Adrenal gland (tissue), 19 donors: ENCODE measurements around the gene FAM237B. TPM values are rescaled to one million over a fixed set of nuclear protein-coding genes. Genes with fewer than 3 reads are reported as not detected.
"Not testable (repeated sequence)": the region's sequence is repeated elsewhere in the genome, so short reads cannot be mapped to it uniquely, and the experiment has no call there.

ENCODE experiments used
- DNase-seq, 7 donors: peaks; one replicate each; pipeline ENCODE4 v3.0.0-alpha.2; 2019 to 2020
- H3K27ac ChIP-seq, 5 donors: fragments of 200-600 bp; sonication (generic) in 4 of 5; 1 replicate in 3 of 5; 2 replicates in 2 of 5; pipeline versions ENCODE4 v1.5.1 to v1.8.0; 2016 to 2020; ENCODE audit warnings: mild to moderate bottlenecking in 1 of 5
- H3K27me3 ChIP-seq: fragments of 200-600 bp; 2 replicates; pipeline ENCODE4 v1.8.0; 2021
- H3K36me3 ChIP-seq, 2 donors: fragments of 200-600 bp; replicated peaks in 1 of 2; 1 replicate in 1 of 2; 2 replicates in 1 of 2; pipeline versions ENCODE4 v1.5.1 to v1.8.0; 2018 to 2022
- H3K4me1 ChIP-seq, 2 donors: fragments of 200-600 bp; replicated peaks in 1 of 2; 1 replicate in 1 of 2; 2 replicates in 1 of 2; pipeline versions ENCODE4 v1.5.1 to v1.8.0; 2018 to 2021
- H3K4me3 ChIP-seq, 4 donors: fragments of 200-600 bp; sonication (generic) in 3 of 4; one replicate each; pipeline ENCODE4 v1.5.1; 2016 to 2018
- H3K9me3 ChIP-seq, 3 donors: fragments of 200-600 bp; sonication (generic) in 1 of 3; replicated peaks in 1 of 3; 1 replicate in 2 of 3; 2 replicates in 1 of 3; pipeline versions ENCODE4 v1.5.1 to v1.8.0; 2016 to 2021
- POLR2A ChIP-seq, 2 donors: fragments of 450-650 bp; IDR thresholded peaks; one replicate each; pipeline ENCODE4 v1.6.1; 2017; ENCODE audit warnings: antibody characterized with exemption in 2 of 2, mild to moderate bottlenecking in 2 of 2, moderate library complexity in 1 of 2
- WGBS, 4 donors: extraction: QIAGEN DNeasy Blood & Tissue Kit in 2 of 4; methylation state at CpG; one replicate each; pipeline versions ENCODE4 v1.1.5 to v1.1.7; 2013 to 2017; 5-methylcytosine and 5-hydroxymethylcytosine counted together
- intact Hi-C, 2 donors: fragments of 100-400 bp; cut with DNase I; formaldehyde crosslinking; loops; one replicate each; pipeline versions ENCODE4 v1.14.1 to v1.15.0; 2022 to 2023
- long read RNA-seq, 10 donors: library from polyadenylated mRNA in 3 of 10; unstranded in 2 of 10; stranded (forward) in 1 of 10; transcript quantifications; one replicate each; pipeline ENCODE4 v2.0.0 and lab custom pipeline, GENCODE V29; 2021 to 2026
- polyA plus RNA-seq, 3 donors: library from polyadenylated mRNA; stranded (reverse); fragments of 200-250 nt in 2 of 3; fragments of 350-450 nt in 1 of 3; fragmentation: Illumina TruSeq in 1 of 3; extraction: RNeasy Lipid Tissue Mini Kit (QIAGEN cat#74804) in 1 of 3; gene quantifications; one replicate each; pipeline ENCODE4 v1.2.3, GENCODE V29; 2013 to 2014
- total RNA-seq, 9 donors: library from RNA; depleted of rRNA in 4 of 9; stranded (reverse); fragments of >200 nt in 4 of 9; fragments of 120-200 nt in 1 of 9; fragmentation: NEBNext Ultra II Directional in 1 of 9; extraction: Animal tissue kit (Norgen Biotek cat#: 25700) in 1 of 9; gene quantifications; one replicate each; pipeline versions ENCODE4 v1.1.0 to v1.2.4, GENCODE V29; 2013 to 2023
- TF ChIP-seq, protein P1 (sequence below), 6 experiments: fragments of 450-650 bp in 4 of 6; fragments of 200-600 bp in 2 of 6; sonication (generic) in 1 of 6; IDR thresholded peaks; 1 replicate in 5 of 6; 2 replicates in 1 of 6; pipeline versions ENCODE4 v1.5.1 to v1.8.0; 2016 to 2021; ENCODE audit warnings: antibody characterized with exemption in 6 of 6, mild to moderate bottlenecking in 2 of 6, moderate library complexity in 1 of 6
- donor health status: healthy with polysubstance abuse.
- donor health status: Bipolar disorder and iron deficiency.
- donor health status: DM: yes; HTN: yes; CAD: no.
- donor health status: DM: no; HTN: no; CAD: no.
- donor health status: DM: no; HTN: no; CAD: no.
- donor health status: DM: yes; HTN: yes; CAD: no.

The FAM237B gene
- not detected for total RNA-seq
- polyA plus RNA-seq, result not detected
- long read RNA-seq, donor 1, result 0 reads
- long read RNA-seq, donor 2, result 0 reads
- long read RNA-seq, donor 3, result 0 reads
- long read RNA-seq, donor 4, result 0 reads
- long read RNA-seq, donor 5, result 0 reads
- long read RNA-seq, donor 6, result 0 reads
- long read RNA-seq, donor 7, result 0 reads
- long read RNA-seq, donor 8, result 0 reads
- long read RNA-seq, donor 9, result 0 reads
- long read RNA-seq, donor 10, result 0 reads

GRCh38 chr7:90320801-90321494, at the start of gene FAM237B:
Gene FAM237B, minus strand, starts transcription at chr7:90321304. Its CDS starts 1,556 bp downstream, at chr7:90319748.
- peak within 1 kb of the TSS in 1 of 4 donors; percentile 22 for H3K4me3 ChIP-seq
- no peaks in the 10 kb centered on the region for H3K36me3 ChIP-seq
- 2 to 8% (median 3%) methylated on average over 17 to 62 of the region's 62 CpGs for WGBS, 4 donors
- no peak within 1 kb of the TSS for H3K27ac ChIP-seq
- no peaks in the 10 kb centered on the region for H3K9me3 ChIP-seq
- H3K4me1 ChIP-seq, result peaks cover 0 to 7% of the 10 kb centered on the region in 2 donors
- peaks cover 43% of the 10 kb centered on the region for H3K27me3 ChIP-seq
- TF ChIP-seq, protein P1, sequence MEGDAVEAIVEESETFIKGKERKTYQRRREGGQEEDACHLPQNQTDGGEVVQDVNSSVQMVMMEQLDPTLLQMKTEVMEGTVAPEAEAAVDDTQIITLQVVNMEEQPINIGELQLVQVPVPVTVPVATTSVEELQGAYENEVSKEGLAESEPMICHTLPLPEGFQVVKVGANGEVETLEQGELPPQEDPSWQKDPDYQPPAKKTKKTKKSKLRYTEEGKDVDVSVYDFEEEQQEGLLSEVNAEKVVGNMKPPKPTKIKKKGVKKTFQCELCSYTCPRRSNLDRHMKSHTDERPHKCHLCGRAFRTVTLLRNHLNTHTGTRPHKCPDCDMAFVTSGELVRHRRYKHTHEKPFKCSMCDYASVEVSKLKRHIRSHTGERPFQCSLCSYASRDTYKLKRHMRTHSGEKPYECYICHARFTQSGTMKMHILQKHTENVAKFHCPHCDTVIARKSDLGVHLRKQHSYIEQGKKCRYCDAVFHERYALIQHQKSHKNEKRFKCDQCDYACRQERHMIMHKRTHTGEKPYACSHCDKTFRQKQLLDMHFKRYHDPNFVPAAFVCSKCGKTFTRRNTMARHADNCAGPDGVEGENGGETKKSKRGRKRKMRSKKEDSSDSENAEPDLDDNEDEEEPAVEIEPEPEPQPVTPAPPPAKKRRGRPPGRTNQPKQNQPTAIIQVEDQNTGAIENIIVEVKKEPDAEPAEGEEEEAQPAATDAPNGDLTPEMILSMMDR (IDR thresholded peaks at IDR 0.05), result no peak
- no peak for TF ChIP-seq POLR2A (IDR thresholded peaks at IDR 0.05)
- no peak for DNase-seq
- intact Hi-C loops, result no loop called here

DNA sequence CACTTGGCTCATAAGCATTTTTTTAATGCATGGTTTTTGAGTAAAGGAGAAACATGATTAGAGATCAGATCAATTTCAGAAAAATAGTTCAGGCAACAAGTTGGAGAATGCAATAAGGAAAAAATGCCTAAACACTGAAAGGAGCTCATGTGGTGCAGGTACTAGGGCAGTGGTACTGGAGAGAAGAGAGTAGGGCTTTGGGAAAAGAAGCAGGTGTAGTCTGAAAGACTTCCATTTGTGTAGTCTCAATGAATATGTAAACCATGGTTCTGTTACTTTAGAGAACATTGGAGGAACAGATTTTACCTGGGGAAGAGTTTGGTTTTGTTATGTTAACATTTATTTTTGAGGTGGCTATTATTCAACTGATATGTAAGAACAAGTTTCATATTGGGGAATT, 30.9 kb upstream of the FAM237B start:
- DNase-seq, result no peak
- Histone ChIP-seq H3K4me3 (no peak overlapping the region), H3K27ac (no peak overlapping the region), H3K9me3 (no peaks in the 10 kb centered on the region), H3K36me3 (peaks cover 0 to 17% of the 10 kb centered on the region in 2 donors), H3K4me1 (peaks cover 4 to 11% of the 10 kb centered on the region in 2 donors), H3K27me3 (no peaks in the 10 kb centered on the region)
- TF ChIP-seq, protein P1 (IDR thresholded peaks at IDR 0.05), result no peak
- no peak for TF ChIP-seq POLR2A (IDR thresholded peaks at IDR 0.05)
- intact Hi-C loops, result no loop called here

DNA sequence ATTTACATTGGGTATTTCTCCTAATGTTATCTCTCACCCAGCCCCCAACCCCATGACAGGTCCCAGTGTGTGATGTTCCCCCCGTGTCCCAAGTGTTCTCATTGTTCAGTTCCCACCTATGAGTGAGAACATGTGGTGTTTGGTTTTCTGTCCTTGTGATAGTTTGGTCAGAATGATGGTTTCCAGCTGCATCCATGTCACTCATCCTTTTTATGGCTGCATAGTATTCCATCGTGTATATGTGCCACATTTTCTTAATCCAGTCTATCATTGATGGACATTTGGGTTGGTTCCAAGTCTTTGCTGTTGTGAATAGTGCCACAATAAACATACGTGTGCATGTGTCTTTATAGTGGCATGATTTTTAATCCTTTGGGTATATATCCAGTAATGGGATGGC, 28.9 kb upstream of the FAM237B start:
- WGBS, 4 donors, result 93 to 98% (median 95%) methylated on average over 3 of the region's 3 CpGs
- H3K27ac ChIP-seq, intact Hi-C loops, H3K4me3 ChIP-seq, H3K36me3 ChIP-seq, H3K27me3 ChIP-seq, DNase-seq, H3K9me3 ChIP-seq: not testable (repeated sequence)
- peaks cover 4 to 17% of the 10 kb centered on the region in 2 donors for H3K4me1 ChIP-seq

- peaks cover 4 to 20% of the 10 kb centered on the region in 2 donors for H3K4me1 ChIP-seq
- DNase-seq, result no peak
- intact Hi-C loops, result no loop called here
- peaks cover 0 to 3% of the 10 kb centered on the region in 2 donors for H3K36me3 ChIP-seq
- H3K27me3 ChIP-seq, result no peaks in the 10 kb centered on the region
- no peak for TF ChIP-seq POLR2A (IDR thresholded peaks at IDR 0.05)
- TF ChIP-seq, protein P1 (IDR thresholded peaks at IDR 0.05), result no peak
- no peak overlapping the region for H3K27ac ChIP-seq
- H3K4me3 ChIP-seq, result no peak overlapping the region
- 58 to 74% (median 71%) methylated on average over 4 of the region's 4 CpGs for WGBS, 4 donors
- no peaks in the 10 kb centered on the region for H3K9me3 ChIP-seq
Observed at GRCh38 chr7:90349305-90349704, 28.2 kb upstream of the FAM237B start.
